Lung (tissue), 12 donors: ENCODE results near the gene LY6G6D. TPM values are rescaled to one million over a fixed set of nuclear protein-coding genes. Genes with fewer than 3 reads are reported as not detected.

Experiments used
- ATAC-seq: fragments of 200-7000 bp; cut with Tn5 transposase; one replicate; pipeline ENCODE4 v1.9.1; 2020; ENCODE audit warnings: moderate number of reproducible peaks; ENCODE audit not compliant: insufficient read depth, low FRiP score
- DNase-seq, 3 donors: peaks; one replicate each; pipeline ENCODE4 v3.0.0-alpha.2; 2013 to 2017
- H3K27ac ChIP-seq, 2 donors: one replicate each; pipeline ENCODE4 v1.5.1; 2013; ENCODE audit warnings: mild to moderate bottlenecking in 2 of 2, moderate library complexity in 2 of 2, control low read depth in 1 of 2, inconsistent platforms in 1 of 2, low read depth in 1 of 2, low read length in 1 of 2
- H3K27me3 ChIP-seq, 3 donors: one replicate each; pipeline ENCODE4 v1.5.1; 2013; ENCODE audit warnings: low read length in 2 of 3; ENCODE audit not compliant: control insufficient read depth in 3 of 3, insufficient read depth in 3 of 3
- H3K36me3 ChIP-seq, 4 donors: one replicate each; pipeline ENCODE4 v1.5.1; 2013; ENCODE audit warnings: low read length in 4 of 4, mild to moderate bottlenecking in 1 of 4, moderate library complexity in 1 of 4; ENCODE audit not compliant: control insufficient read depth in 4 of 4, insufficient read depth in 4 of 4
- H3K4me1 ChIP-seq, 5 donors: one replicate each; pipeline ENCODE4 v1.5.1; 2013; ENCODE audit warnings: low read length in 5 of 5, mild to moderate bottlenecking in 2 of 5, moderate library complexity in 1 of 5; ENCODE audit not compliant: control insufficient read depth in 5 of 5, insufficient read depth in 5 of 5
- H3K4me3 ChIP-seq: one replicate; pipeline ENCODE4 v1.5.1; 2013; ENCODE audit warnings: mild to moderate bottlenecking, control low read depth, moderate library complexity
- H3K9ac ChIP-seq, 2 donors: one replicate each; pipeline ENCODE4 v1.5.1; 2013; ENCODE audit warnings: low read length in 2 of 2, control low read depth in 1 of 2; ENCODE audit not compliant: insufficient read depth in 1 of 2
- H3K9me3 ChIP-seq, 4 donors: one replicate each; pipeline ENCODE4 v1.5.1; 2013; ENCODE audit warnings: low read length in 3 of 4, mild to moderate bottlenecking in 1 of 4, moderate library complexity in 1 of 4; ENCODE audit not compliant: control insufficient read depth in 4 of 4, insufficient read depth in 3 of 4
- WGBS, 2 donors: extraction: QIAGEN DNeasy Blood & Tissue Kit; methylation state at CpG; one replicate each; pipeline ENCODE4 v1.1.7; 2013; 5-methylcytosine and 5-hydroxymethylcytosine counted together
- polyA plus RNA-seq, 2 donors: library from polyadenylated mRNA; stranded (reverse); fragments of 200-250 nt; gene quantifications; one replicate each; pipeline ENCODE4 v1.2.1, GENCODE V29; 2013
- total RNA-seq, 2 donors: library from RNA; depleted of rRNA in 1 of 2; stranded (reverse); fragments of >200 nt in 1 of 2; gene quantifications; one replicate each; pipeline ENCODE4 v1.2.1, GENCODE V29; 2014 to 2021
- TF ChIP-seq, protein P1 (sequence below): IDR thresholded peaks from 2 replicates; pipeline ENCODE4 v1.5.1; 2012; ENCODE audit warnings: mild to moderate bottlenecking; ENCODE audit errors: control extremely low read depth, extremely low read depth
- donor health status: control.
- donor health status: control.
- donor health status: Bipolar disorder and iron deficiency.
- donor health status: healthy.
- donor health status: DM: yes; HTN: yes; CAD: no.

LY6G6D gene
- total and polyA plus RNA-seq, 4 donors, result not detected

DNA sequence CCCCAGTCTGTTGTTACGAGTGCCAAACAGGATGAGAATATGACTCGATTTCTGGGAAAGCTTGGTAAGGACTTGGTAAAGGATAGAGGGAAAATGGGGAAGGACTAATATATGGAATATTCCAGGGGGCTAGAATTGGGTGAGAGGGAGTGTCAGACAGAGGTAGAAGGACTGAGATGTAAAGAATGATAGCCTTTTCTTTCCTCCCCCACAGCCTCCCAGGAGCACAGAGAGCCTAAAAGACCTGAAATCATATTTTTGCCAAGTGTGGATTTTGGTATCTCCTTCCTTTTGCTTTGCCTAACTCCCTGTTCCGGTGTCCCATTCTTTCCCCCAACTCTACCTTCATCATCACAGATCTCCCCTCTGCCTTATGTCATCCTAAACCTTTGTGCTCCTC, 27.7 kb downstream of the LY6G6D start:
- Histone ChIP-seq H3K36me3 (peaks cover 0 to 8% (median 2%) of the 10 kb centered on the region in 4 donors), H3K27me3 (no peaks in the 10 kb centered on the region), H3K9me3 (no peaks in the 10 kb centered on the region), H3K9ac (no peak overlapping the region), H3K27ac (no peak overlapping the region), H3K4me1 (peaks cover 0 to 20% (median 8%) of the 10 kb centered on the region in 5 donors), H3K4me3 (no peak overlapping the region)
- TF ChIP-seq, protein P1, sequence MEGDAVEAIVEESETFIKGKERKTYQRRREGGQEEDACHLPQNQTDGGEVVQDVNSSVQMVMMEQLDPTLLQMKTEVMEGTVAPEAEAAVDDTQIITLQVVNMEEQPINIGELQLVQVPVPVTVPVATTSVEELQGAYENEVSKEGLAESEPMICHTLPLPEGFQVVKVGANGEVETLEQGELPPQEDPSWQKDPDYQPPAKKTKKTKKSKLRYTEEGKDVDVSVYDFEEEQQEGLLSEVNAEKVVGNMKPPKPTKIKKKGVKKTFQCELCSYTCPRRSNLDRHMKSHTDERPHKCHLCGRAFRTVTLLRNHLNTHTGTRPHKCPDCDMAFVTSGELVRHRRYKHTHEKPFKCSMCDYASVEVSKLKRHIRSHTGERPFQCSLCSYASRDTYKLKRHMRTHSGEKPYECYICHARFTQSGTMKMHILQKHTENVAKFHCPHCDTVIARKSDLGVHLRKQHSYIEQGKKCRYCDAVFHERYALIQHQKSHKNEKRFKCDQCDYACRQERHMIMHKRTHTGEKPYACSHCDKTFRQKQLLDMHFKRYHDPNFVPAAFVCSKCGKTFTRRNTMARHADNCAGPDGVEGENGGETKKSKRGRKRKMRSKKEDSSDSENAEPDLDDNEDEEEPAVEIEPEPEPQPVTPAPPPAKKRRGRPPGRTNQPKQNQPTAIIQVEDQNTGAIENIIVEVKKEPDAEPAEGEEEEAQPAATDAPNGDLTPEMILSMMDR, result no peak
- DNase-seq, result no peak
- WGBS, 2 donors, result 92 to 96% methylated on average over 3 of the region's 3 CpGs
- ATAC-seq, result no peak

DNA sequence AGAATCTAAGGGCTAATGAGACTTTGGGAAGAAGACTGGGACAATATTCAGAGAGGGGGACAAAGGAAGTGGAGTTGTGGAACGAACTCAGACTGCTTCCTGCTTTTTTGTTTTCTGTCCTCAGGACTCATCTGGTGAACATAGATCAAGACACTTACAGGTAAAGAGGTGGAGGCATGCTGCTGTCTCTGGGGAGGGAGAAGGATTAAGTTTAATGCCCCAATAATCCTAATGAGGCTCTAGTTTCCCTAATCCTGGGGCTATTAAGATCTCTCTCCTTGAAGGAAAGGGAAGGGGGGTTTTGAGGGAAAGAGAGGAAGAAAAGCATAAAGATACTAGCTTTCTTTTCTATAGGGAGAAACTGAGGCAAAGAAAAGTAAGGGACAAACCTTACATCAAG, 29.3 kb downstream of the LY6G6D start:
- Histone ChIP-seq H3K9me3 (no peaks in the 10 kb centered on the region), H3K27me3 (no peaks in the 10 kb centered on the region), H3K4me3 (no peak overlapping the region), H3K27ac (no peak overlapping the region), H3K4me1 (peaks cover 0 to 6% (median 0%) of the 10 kb centered on the region in 5 donors), H3K36me3 (peaks cover 0 to 8% (median 2%) of the 10 kb centered on the region in 4 donors), H3K9ac (no peak overlapping the region)
- 29 to 70% methylated on average over 1 of the region's 1 CpG for WGBS, 2 donors
- DNase-seq (no peak), ATAC-seq (no peak)
- TF ChIP-seq, protein P1, result no peak

DNA sequence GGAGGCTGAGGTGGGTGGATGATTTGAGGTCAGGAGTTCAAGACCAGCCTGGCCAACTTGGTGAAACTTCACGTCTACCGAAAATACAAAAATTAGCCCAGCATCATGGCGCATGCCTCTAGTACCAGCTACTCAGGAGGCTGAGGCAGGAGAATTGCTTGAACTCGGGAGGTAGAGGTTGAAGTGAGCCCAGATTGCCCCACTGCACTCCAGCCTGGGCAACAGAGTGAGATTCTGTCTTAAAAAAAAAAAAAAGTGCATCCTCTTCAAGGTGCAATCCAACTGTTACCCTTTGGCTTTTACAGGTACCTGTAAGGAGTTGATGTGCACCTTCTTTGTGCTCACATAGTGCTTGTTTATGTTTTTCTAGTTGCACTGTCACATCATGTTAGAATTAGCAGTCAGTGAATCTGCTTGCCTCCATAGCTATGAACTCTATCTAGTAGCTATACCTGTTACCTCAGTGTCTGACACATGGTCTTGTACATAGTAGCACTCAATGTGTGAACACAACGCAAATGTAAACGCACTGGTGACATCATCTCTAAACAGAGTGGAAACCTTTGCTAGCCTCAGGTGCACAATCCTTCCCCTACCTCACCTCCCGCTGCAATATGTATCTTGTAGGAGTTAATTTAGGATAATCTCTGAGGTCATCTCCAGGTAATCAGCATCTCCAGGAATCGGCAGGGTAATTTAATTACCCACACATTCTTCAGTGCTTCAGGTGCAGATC, 34.3 kb downstream of the LY6G6D start:
- DNase-seq, result no peak
- WGBS, 2 donors, result 91 to 92% methylated on average over 8 of the region's 8 CpGs

More for the DNA sequence above, 34.3 kb downstream of the LY6G6D start:
- Histone ChIP-seq H3K4me1 (no peaks in the 10 kb centered on the region), H3K9ac (no peak overlapping the region), H3K9me3 (no peaks in the 10 kb centered on the region), H3K36me3 (peaks cover 0 to 5% (median 2%) of the 10 kb centered on the region in 4 donors), H3K4me3 (no peak overlapping the region), H3K27me3 (no peaks in the 10 kb centered on the region), H3K27ac (no peak overlapping the region)
- TF ChIP-seq, protein P1, result no peak
- no peak for ATAC-seq
